Measurements from ENCODE around the gene AP1AR. TPM values are rescaled to one million over a fixed set of nuclear protein-coding genes. Genes with fewer than 3 reads are reported as not detected.

The AP1AR gene
- total RNA-seq, 1 donor from 2014 or later, result 7.0 TPM

GRCh38 chr4:112247021-112247420, 15.4 kb downstream of the AP1AR start:
- H3K27ac ChIP-seq, result no peak overlapping the region
- no peak for DNase-seq (ENCODE audit: low spot score in 2 of 2)
- no peaks in the 10 kb centered on the region for H3K9me3 ChIP-seq
- no peaks in the 10 kb centered on the region for H3K27me3 ChIP-seq
- no peak for TF ChIP-seq CTCF (IDR thresholded peaks at IDR 0.05)
- H3K4me3 ChIP-seq, result no peak overlapping the region
- no peaks in the 10 kb centered on the region for H3K4me1 ChIP-seq
- no peaks in the 10 kb centered on the region for H3K36me3 ChIP-seq
- intact Hi-C loops (cut with DNase I), result no loop called here

GRCh38 chr4:112251019-112251643, 19.5 kb downstream of the AP1AR start:
- no peaks in the 10 kb centered on the region for H3K4me1 ChIP-seq
- no peak overlapping the region for H3K27ac ChIP-seq
- H3K4me3 ChIP-seq, result no peak overlapping the region
- H3K9me3 ChIP-seq, result no peaks in the 10 kb centered on the region
- intact Hi-C loops (cut with DNase I), result no loop called here
- H3K36me3 ChIP-seq, result no peaks in the 10 kb centered on the region
- no peak for TF ChIP-seq CTCF (IDR thresholded peaks at IDR 0.05)
- no peak for DNase-seq (ENCODE audit: low spot score in 2 of 2)
- no peaks in the 10 kb centered on the region for H3K27me3 ChIP-seq

- Histone ChIP-seq H3K27ac (no peak overlapping the region), H3K4me1 (no peaks in the 10 kb centered on the region), H3K9me3 (no peaks in the 10 kb centered on the region), H3K27me3 (no peaks in the 10 kb centered on the region), H3K4me3 (no peak overlapping the region), H3K36me3 (peaks cover 0 to 3% of the 10 kb centered on the region in 2 donors)
- intact Hi-C loops (cut with DNase I), result no loop called here
- TF ChIP-seq CTCF (IDR thresholded peaks at IDR 0.05), result no peak
- no peak for DNase-seq (ENCODE audit: low spot score in 2 of 2)
Measured at GRCh38 chr4:112252234-112252633, 20.6 kb downstream of the AP1AR start.

- Histone ChIP-seq H3K27ac (no peak overlapping the region), H3K4me3 (no peak overlapping the region), H3K9me3 (no peaks in the 10 kb centered on the region), H3K27me3 (no peaks in the 10 kb centered on the region), H3K36me3 (peaks cover 0 to 4% of the 10 kb centered on the region in 2 donors), H3K4me1 (no peaks in the 10 kb centered on the region)
- intact Hi-C loops (cut with DNase I), result no loop called here
- no peak for TF ChIP-seq CTCF (IDR thresholded peaks at IDR 0.05)
- DNase-seq (ENCODE audit: low spot score in 2 of 2), result no peak
Measured at GRCh38 chr4:112253382-112254000, 21.9 kb downstream of the AP1AR start.

GRCh38 chr4:112257098-112257497, 25.5 kb downstream of the AP1AR start:
- no peaks in the 10 kb centered on the region for H3K9me3 ChIP-seq
- peaks cover 0 to 19% of the 10 kb centered on the region in 2 donors for H3K36me3 ChIP-seq
- no peak for DNase-seq (ENCODE audit: low spot score in 2 of 2)
- H3K27ac ChIP-seq, result no peak overlapping the region
- intact Hi-C loops (cut with DNase I), result no loop called here
- no peak for TF ChIP-seq CTCF (IDR thresholded peaks at IDR 0.05)
- H3K4me3 ChIP-seq, result no peak overlapping the region
- no peaks in the 10 kb centered on the region for H3K27me3 ChIP-seq
- H3K4me1 ChIP-seq, result no peaks in the 10 kb centered on the region

Measured in ascending aorta (tissue), 2 donors.